Endothelial cell (in vitro differentiated cells): ENCODE measurements around the gene CIART. TPM values are rescaled to one million over a fixed set of nuclear protein-coding genes. Genes with fewer than 3 reads are reported as not detected.
"Not testable (repeated sequence)": the region's sequence is repeated elsewhere in the genome, so short reads cannot be mapped to it uniquely, and the experiment has no call there.

Experiments
- DNase-seq: peaks from one replicate; pipeline ENCODE4 v3.0.0; 2021; ENCODE audit warnings: low spot score
- H3K27ac Mint-ChIP-seq: one replicate; pipeline ENCODE4 v1.8.0; 2021; ENCODE audit warnings: mixed read lengths, inconsistent platforms; ENCODE audit not compliant: unreplicated experiment
- H3K27me3 Mint-ChIP-seq: one replicate; pipeline ENCODE4 v1.8.0; 2021; ENCODE audit warnings: mild to moderate bottlenecking, moderate library complexity, mixed read lengths, inconsistent platforms; ENCODE audit not compliant: unreplicated experiment
- H3K36me3 Mint-ChIP-seq: one replicate; pipeline ENCODE4 v1.8.0; 2021; ENCODE audit warnings: mild to moderate bottlenecking, low read depth, mixed read lengths, inconsistent platforms; ENCODE audit not compliant: unreplicated experiment
- H3K4me1 Mint-ChIP-seq: one replicate; pipeline ENCODE4 v1.8.0; 2021; ENCODE audit warnings: mild to moderate bottlenecking, mixed read lengths, inconsistent platforms; ENCODE audit not compliant: unreplicated experiment
- H3K4me3 Mint-ChIP-seq: one replicate; pipeline ENCODE4 v1.8.0; 2021; ENCODE audit warnings: mild to moderate bottlenecking, mixed read lengths, inconsistent platforms; ENCODE audit not compliant: unreplicated experiment
- H3K9me3 Mint-ChIP-seq: one replicate; pipeline ENCODE4 v1.8.0; 2021; ENCODE audit warnings: mixed read lengths, inconsistent platforms; ENCODE audit not compliant: unreplicated experiment
- long read RNA-seq: library from polyadenylated mRNA; unstranded; transcript quantifications from one replicate; pipeline ENCODE4 v2.0.0, GENCODE V29; 2020; ENCODE audit not compliant: unreplicated experiment
- total RNA-seq: library from RNA; stranded (reverse); fragmentation: NEBNext Ultra II Directional; extraction: Animal tissue kit (Norgen Biotek cat#: 25700); gene quantifications from one replicate; pipeline ENCODE4 v1.2.1, GENCODE V29; 2021; ENCODE audit not compliant: unreplicated experiment
- TF ChIP-seq, protein P1 (sequence below): fragments of 200-600 bp; sonication (generic); IDR thresholded peaks from one replicate; pipeline ENCODE4 v1.5.0; 2021; ENCODE audit warnings: antibody characterized with exemption; ENCODE audit not compliant: unreplicated experiment

Gene CIART
- 9.1 TPM for total RNA-seq
- long read RNA-seq, partial matches to known transcripts: 0 of 2 reads
- long read RNA-seq, other reads (novel, unspliced or antisense): 0 of 2 reads

- Mint-ChIP-seq H3K4me3 (peak within 1 kb of the TSS; percentile 93), H3K27me3 (peaks cover 14% of the 10 kb centered on the region), H3K36me3 (peaks cover 45% of the 10 kb centered on the region), H3K27ac (peak within 1 kb of the TSS; percentile 84), H3K4me1 (peaks cover 36% of the 10 kb centered on the region), H3K9me3 (no peaks in the 10 kb centered on the region)
- DNase-seq: peak; percentile 81
- TF ChIP-seq, protein P1, sequence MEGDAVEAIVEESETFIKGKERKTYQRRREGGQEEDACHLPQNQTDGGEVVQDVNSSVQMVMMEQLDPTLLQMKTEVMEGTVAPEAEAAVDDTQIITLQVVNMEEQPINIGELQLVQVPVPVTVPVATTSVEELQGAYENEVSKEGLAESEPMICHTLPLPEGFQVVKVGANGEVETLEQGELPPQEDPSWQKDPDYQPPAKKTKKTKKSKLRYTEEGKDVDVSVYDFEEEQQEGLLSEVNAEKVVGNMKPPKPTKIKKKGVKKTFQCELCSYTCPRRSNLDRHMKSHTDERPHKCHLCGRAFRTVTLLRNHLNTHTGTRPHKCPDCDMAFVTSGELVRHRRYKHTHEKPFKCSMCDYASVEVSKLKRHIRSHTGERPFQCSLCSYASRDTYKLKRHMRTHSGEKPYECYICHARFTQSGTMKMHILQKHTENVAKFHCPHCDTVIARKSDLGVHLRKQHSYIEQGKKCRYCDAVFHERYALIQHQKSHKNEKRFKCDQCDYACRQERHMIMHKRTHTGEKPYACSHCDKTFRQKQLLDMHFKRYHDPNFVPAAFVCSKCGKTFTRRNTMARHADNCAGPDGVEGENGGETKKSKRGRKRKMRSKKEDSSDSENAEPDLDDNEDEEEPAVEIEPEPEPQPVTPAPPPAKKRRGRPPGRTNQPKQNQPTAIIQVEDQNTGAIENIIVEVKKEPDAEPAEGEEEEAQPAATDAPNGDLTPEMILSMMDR: no peak
Observed at GRCh38 chr1:150281758-150282557, at the start of gene CIART. TSS of gene CIART (plus strand) at chr1:150282554. CDS start at chr1:150283268, 714 bp downstream.

- H3K27me3 Mint-ChIP-seq, DNase-seq, H3K27ac Mint-ChIP-seq, H3K4me3 Mint-ChIP-seq, H3K9me3 Mint-ChIP-seq: not testable (repeated sequence)
- H3K36me3 Mint-ChIP-seq: peaks cover 16% of the 10 kb centered on the region
- H3K4me1 Mint-ChIP-seq: peaks cover 17% of the 10 kb centered on the region
Observed at GRCh38 chr1:150232921-150233320, 49.4 kb upstream of the CIART start.

DNA sequence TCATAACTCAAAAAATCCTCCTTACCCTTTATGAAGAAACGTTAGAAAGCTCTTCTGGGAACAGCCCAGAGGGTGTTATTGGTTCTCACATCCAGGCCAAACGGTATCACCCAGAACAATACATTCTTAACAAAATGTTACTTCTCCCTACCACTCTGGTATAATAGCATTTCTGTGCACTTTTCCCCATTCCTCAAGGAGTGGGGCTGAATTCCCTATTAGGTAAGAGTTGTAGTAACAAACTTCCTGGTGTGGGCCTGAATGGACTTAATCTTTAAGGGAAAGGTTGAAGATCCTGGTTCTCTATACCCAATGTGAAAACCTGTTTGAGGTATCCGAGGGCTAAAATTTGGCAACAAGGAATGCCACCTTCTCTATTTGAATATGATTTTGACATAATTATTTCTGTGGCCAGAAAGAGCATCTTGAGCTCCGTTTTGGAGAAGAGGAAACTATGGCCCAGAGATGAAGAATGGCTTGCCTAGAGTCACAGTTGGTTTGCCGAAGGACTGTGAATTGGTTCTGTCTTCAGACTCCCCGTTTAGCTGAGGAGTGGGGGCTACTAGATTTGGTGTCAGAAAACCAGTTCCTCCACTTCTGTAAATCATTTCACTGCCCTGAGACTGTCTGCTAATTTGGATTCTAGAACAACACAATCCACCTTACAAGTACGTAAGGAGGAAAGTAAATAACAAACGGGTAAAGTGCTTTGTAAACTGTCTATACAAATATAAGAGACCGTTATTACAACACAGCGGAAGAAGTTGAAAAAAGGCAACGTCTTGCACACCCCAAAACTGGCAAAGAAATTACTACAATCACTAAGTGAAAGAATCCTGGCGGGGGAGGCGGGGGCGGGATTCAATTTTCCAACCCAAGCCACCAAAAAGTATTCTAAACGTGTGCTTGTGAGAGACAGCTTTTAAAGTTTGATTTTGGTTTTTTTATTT is 48.7 kb upstream of the CIART start:
- Mint-ChIP-seq H3K4me3 (no peak overlapping the region), H3K9me3 (no peaks in the 10 kb centered on the region), H3K36me3 (peaks cover 16% of the 10 kb centered on the region), H3K4me1 (peaks cover 17% of the 10 kb centered on the region), H3K27me3 (peaks cover 6% of the 10 kb centered on the region), H3K27ac (peak overlapping the region; percentile 87)
- DNase-seq: no peak
- TF ChIP-seq, protein P1: no peak

GRCh38 chr1:150234309-150234565 is 48.1 kb upstream of the CIART start:
- DNase-seq: no peak
- H3K4me1 Mint-ChIP-seq: peaks cover 17% of the 10 kb centered on the region
- H3K27ac Mint-ChIP-seq: peak overlapping the region; percentile 87
- peaks cover 12% of the 10 kb centered on the region for H3K36me3 Mint-ChIP-seq
- H3K27me3 Mint-ChIP-seq: peaks cover 6% of the 10 kb centered on the region
- TF ChIP-seq, protein P1: no peak
- H3K4me3 Mint-ChIP-seq: no peak overlapping the region
- no peaks in the 10 kb centered on the region for H3K9me3 Mint-ChIP-seq

- H3K4me1 Mint-ChIP-seq: peaks cover 17% of the 10 kb centered on the region
- H3K27ac Mint-ChIP-seq: peak overlapping the region; percentile 87
- peak; percentile 76 for DNase-seq
- H3K36me3 Mint-ChIP-seq: peaks cover 12% of the 10 kb centered on the region
- H3K4me3 Mint-ChIP-seq: no peak overlapping the region
- no peaks in the 10 kb centered on the region for H3K9me3 Mint-ChIP-seq
- peaks cover 6% of the 10 kb centered on the region for H3K27me3 Mint-ChIP-seq
- TF ChIP-seq, protein P1: no peak
Observed at GRCh38 chr1:150234566-150235293, 47.6 kb upstream of the CIART start.
